ENCODE data around the gene ILKAP.

The ILKAP gene

DNA sequence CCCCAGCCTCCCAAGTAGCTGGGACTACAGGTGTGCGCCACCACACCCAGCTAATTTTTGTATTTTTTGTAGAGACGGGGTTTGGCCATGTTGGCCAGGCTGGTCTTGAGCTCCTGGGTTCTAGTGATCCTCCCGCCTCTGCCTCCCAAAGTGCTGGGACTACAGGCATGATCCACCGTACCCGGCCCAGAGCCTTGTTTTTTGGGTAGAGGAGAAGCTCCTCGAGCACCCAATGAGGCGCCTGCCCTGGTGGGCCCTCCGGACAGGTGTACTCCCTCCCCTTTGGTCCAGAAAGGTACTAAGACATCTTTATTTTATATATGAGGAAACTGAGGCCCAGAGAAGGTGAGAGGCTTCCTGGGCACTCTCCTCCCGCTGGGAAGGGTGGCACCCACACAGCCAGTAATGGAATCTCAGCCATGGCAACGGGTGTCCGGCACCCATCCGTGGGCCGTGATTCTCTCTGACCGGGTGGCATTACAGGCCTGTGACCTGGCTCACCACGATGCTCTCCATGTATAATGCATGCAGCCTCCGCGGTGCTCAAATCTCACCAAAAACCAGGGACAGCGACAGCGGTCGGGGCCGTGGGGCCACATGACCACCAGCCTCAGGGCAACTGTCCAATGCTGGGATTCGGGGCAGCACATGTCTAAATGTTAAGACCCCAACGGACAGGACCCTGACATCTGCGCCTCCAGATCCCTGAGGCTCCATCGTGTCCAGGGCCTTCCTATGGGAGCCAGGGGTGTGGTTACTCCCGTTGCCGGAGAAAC lies 81.8 kb downstream of the ILKAP start:
- Histone ChIP-seq H3K4me3 (ENCODE audit: insufficient read depth, low read length, poor library complexity, severe bottlenecking) (no peak overlapping the region), H3K27ac (ENCODE audit: low read depth, low read length) (no peak overlapping the region), H3K36me3 (ENCODE audit: low read length) (no peaks in the 10 kb centered on the region), H4K20me1 (ENCODE audit: low read depth, low read length) (no peaks in the 10 kb centered on the region), H2AFZ (ENCODE audit: low read depth, low read length, severe bottlenecking) (no peak overlapping the region), H3K9me2 (replicated peaks; ENCODE audit: insufficient read depth, low read length) (no peaks in the 10 kb centered on the region), H3F3A (ENCODE audit: insufficient read depth) (no peaks in the 10 kb centered on the region), H3K9ac (ENCODE audit: low read length) (no peak overlapping the region), H3K27me3 (ENCODE audit: low read length) (no peaks in the 10 kb centered on the region), H3K79me2 (ENCODE audit: insufficient read depth, low read length) (no peaks in the 10 kb centered on the region), H3K4me2 (ENCODE audit: low read depth, low read length, poor library complexity, severe bottlenecking) (no peak overlapping the region), H3K9me3 (ENCODE audit: insufficient read depth, low read length) (0 out of 2 replicates have a peak, but pooled peaks cover 4% of the 10 kb centered on the region)
- TF ChIP-seq, protein P1, sequence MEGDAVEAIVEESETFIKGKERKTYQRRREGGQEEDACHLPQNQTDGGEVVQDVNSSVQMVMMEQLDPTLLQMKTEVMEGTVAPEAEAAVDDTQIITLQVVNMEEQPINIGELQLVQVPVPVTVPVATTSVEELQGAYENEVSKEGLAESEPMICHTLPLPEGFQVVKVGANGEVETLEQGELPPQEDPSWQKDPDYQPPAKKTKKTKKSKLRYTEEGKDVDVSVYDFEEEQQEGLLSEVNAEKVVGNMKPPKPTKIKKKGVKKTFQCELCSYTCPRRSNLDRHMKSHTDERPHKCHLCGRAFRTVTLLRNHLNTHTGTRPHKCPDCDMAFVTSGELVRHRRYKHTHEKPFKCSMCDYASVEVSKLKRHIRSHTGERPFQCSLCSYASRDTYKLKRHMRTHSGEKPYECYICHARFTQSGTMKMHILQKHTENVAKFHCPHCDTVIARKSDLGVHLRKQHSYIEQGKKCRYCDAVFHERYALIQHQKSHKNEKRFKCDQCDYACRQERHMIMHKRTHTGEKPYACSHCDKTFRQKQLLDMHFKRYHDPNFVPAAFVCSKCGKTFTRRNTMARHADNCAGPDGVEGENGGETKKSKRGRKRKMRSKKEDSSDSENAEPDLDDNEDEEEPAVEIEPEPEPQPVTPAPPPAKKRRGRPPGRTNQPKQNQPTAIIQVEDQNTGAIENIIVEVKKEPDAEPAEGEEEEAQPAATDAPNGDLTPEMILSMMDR (IDR thresholded peaks at IDR 0.05; ENCODE audit: insufficient read depth, low read length, poor library complexity, severe bottlenecking) = no peak
- TF ChIP-seq EZH2phosphoT487 (conservative IDR thresholded peaks at IDR 0.05; ENCODE audit: low read length) = no peak

DNA sequence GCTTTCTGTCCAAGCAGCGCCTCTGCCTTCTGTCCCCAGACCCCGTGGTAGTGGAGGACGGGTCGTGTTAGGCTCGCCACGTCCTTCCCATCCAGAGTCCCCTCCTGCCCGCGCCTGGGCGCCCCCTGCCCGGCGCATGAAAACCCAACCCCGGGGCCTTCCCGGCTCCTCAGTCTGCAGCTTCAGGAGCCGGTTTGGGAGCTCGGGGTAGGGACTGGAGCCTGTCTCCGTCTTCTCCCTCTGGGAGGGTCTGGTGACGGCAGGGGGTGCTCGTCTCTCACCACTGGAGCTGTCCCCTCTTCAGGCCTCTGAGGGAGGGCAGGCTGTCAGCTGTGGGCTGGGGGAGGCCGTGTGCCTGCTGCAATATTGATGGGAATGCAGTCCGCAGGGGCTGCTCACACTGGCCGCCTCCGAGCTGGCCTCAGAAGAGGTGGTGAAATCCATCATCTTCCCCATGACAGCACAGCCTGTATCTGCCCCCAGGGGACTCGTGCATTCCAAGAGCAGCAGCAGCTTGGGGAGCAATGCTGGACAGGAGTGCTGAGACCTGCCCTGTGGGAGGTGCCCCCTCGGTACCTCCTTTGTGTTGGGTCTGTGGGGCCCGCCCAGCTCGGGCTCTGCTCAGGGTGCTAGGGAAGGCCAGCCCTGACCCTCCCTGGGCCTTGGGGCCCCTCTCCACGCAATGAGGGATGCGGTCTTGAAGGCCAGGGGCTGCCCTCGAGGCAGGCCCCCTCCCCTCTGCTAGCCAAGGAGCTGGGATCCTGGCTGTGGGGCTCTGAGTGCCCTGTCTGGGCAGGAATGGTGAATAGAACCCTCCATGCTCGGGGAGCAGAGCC lies 82.8 kb downstream of the ILKAP start:
- Histone ChIP-seq H3K9ac (ENCODE audit: low read length) (no peak overlapping the region), H3K27ac (ENCODE audit: low read depth, low read length) (no peak overlapping the region), H3K9me2 (replicated peaks; ENCODE audit: insufficient read depth, low read length) (no peaks in the 10 kb centered on the region), H3K9me3 (ENCODE audit: insufficient read depth, low read length) (no peaks in the 10 kb centered on the region), H3K27me3 (ENCODE audit: low read length) (no peaks in the 10 kb centered on the region), H3K36me3 (ENCODE audit: low read length) (no peaks in the 10 kb centered on the region), H3K4me2 (ENCODE audit: low read depth, low read length, poor library complexity, severe bottlenecking) (no peak overlapping the region), H3K4me3 (ENCODE audit: insufficient read depth, low read length, poor library complexity, severe bottlenecking) (no peak overlapping the region), H3K79me2 (ENCODE audit: insufficient read depth, low read length) (no peaks in the 10 kb centered on the region), H2AFZ (ENCODE audit: low read depth, low read length, severe bottlenecking) (no peak overlapping the region), H3F3A (ENCODE audit: insufficient read depth) (no peaks in the 10 kb centered on the region), H4K20me1 (ENCODE audit: low read depth, low read length) (no peaks in the 10 kb centered on the region)
- no peak for TF ChIP-seq EZH2phosphoT487 (conservative IDR thresholded peaks at IDR 0.05; ENCODE audit: low read length)
- TF ChIP-seq, protein P1 (IDR thresholded peaks at IDR 0.05; ENCODE audit: insufficient read depth, low read length, poor library complexity, severe bottlenecking) = no peak

All from SU-DHL-6 (cell line).